ENCODE results near the gene ASTN2. TPM values are rescaled to one million over a fixed set of nuclear protein-coding genes. Genes with fewer than 3 reads are reported as not detected.

The ASTN2 gene
- total and polyA plus RNA-seq, 10 of the 15 experiments (the other 5 are each of a cell fraction or from before 2014, with no cell fraction given), result 1.4 to 15.7 (median 7.0) TPM

DNA sequence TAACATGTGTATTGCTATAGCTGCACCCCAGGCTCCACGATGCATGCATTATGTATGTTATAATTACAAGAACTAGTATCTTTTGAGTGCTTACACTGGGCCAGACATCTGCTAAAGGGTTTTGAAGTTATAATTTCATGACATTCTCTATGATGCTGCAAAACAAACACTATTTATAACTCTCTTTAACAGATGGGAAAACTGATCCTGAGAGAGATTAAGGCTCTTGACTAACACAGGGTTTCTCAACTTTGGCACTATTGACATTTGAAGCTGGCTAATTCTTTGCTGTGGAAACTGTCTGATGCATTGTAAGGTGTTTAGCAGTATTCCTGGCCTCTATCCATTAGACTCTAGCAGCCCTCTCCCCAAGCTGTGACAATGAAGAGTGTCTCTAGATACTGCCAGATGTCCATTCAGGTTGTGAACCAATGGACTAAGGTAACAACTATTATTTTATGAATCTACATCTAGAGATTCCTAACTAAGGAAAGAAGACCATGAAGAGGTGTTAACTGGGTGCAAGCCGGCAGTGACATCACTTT, 258.6 kb downstream of the ASTN2 start:
- in situ Hi-C loops (cut with MboI), result no loop called here
- CTCF ChIA-PET, result no interaction called here

DNA sequence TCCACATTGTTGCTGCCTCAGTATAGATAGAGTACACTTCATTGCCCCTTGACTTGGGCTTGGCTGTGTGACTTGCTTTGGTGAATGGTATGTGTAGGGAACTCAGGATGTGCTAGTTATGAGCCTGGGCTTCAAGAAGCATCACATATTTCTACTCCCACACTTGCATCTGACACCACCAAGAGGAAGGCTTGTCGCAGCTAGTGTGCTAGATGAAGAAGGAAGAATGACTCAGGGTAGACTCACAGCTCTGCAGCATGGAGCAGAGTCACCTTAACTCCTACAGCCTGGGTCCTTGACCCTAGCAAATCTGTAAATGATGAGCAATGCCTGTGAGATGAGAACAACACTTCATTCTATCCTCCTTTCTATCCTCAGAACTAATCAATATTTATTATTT, 261.8 kb downstream of the ASTN2 start:
- no TSS peak for BruUV-seq (replicated peaks)
- no peak overlapping the region for H2AFZ ChIP-seq (ENCODE audit: control insufficient read depth, low read depth, low read length)
- ChIA-PET SMC1A (ENCODE audit: uncharacterized antibody, unreplicated experiment) (no interaction called here), CTCF (no interaction called here), RAD21 (ENCODE audit: unreplicated experiment) (no interaction called here), POLR2A (no interaction called here)
- H3K4me1 ChIP-seq (ENCODE audit: control insufficient read depth, insufficient read depth, low read length), result no peaks in the 10 kb centered on the region
- no peak overlapping the region for H3K27ac ChIP-seq (ENCODE audit: control insufficient read depth, insufficient read depth)
- DNase-seq (ENCODE audit: low read depth, low spot score) (no peak), FAIRE-seq (no peak), ATAC-seq (no peak)
- H3K4me3 ChIP-seq, result no peak overlapping the region
- H3K79me2 ChIP-seq (ENCODE audit: control insufficient read depth, insufficient read depth, low read length), result no peaks in the 10 kb centered on the region
- no peak overlapping the region for H3K4me2 ChIP-seq (ENCODE audit: control insufficient read depth, insufficient read depth)
- in situ Hi-C loops (cut with MboI) (no loop called here), intact Hi-C loops (cut with micrococcal nuclease; ENCODE audit: unreplicated experiment) (no loop called here)
- H4K20me1 ChIP-seq (ENCODE audit: control insufficient read depth, insufficient read depth), result no peaks in the 10 kb centered on the region
- no peaks in the 10 kb centered on the region for H3K9me3 ChIP-seq (replicated peaks; ENCODE audit: control insufficient read depth, insufficient read depth, low read length)
- no peaks in the 10 kb centered on the region for H3K36me3 ChIP-seq (ENCODE audit: control insufficient read depth in 2 of 2, insufficient read depth in 2 of 2, low read length in 1 of 2)
- no peaks in the 10 kb centered on the region for H3K27me3 ChIP-seq (replicated peaks in 1 of 2; ENCODE audit: control insufficient read depth in 2 of 2, insufficient read depth in 2 of 2, low read length in 1 of 2)
- 0% methylated on average over 1 of the region's 1 CpG for WGBS (ENCODE audit: insufficient coverage, insufficient replicate concordance, low lambda C conversion rate, missing lambda C conversion rate)
- H3K9ac ChIP-seq (ENCODE audit: control insufficient read depth, insufficient read depth, low read length), result no peak overlapping the region
- no peak for TF ChIP-seq SIN3A (IDR thresholded peaks at IDR 0.05; ENCODE audit: low read depth, low read length)
- no peak for TF ChIP-seq SMAD5 (IDR thresholded peaks at IDR 0.05; ENCODE audit: low read depth)
- no peak for TF ChIP-seq CREM (IDR thresholded peaks at IDR 0.05; ENCODE audit: low read depth)
- no peak for TF ChIP-seq KDM1A (IDR thresholded peaks at IDR 0.05; ENCODE audit: borderline replicate concordance)
- no peak for TF ChIP-seq MXI1 (IDR thresholded peaks at IDR 0.05; ENCODE audit: low read depth, low read length)
- no peak for TF ChIP-seq NFIC (IDR thresholded peaks at IDR 0.05; ENCODE audit: low read depth, low read length)
- TF ChIP-seq CHD4 (IDR thresholded peaks at IDR 0.05), result no peak
- TF ChIP-seq, protein P1, sequence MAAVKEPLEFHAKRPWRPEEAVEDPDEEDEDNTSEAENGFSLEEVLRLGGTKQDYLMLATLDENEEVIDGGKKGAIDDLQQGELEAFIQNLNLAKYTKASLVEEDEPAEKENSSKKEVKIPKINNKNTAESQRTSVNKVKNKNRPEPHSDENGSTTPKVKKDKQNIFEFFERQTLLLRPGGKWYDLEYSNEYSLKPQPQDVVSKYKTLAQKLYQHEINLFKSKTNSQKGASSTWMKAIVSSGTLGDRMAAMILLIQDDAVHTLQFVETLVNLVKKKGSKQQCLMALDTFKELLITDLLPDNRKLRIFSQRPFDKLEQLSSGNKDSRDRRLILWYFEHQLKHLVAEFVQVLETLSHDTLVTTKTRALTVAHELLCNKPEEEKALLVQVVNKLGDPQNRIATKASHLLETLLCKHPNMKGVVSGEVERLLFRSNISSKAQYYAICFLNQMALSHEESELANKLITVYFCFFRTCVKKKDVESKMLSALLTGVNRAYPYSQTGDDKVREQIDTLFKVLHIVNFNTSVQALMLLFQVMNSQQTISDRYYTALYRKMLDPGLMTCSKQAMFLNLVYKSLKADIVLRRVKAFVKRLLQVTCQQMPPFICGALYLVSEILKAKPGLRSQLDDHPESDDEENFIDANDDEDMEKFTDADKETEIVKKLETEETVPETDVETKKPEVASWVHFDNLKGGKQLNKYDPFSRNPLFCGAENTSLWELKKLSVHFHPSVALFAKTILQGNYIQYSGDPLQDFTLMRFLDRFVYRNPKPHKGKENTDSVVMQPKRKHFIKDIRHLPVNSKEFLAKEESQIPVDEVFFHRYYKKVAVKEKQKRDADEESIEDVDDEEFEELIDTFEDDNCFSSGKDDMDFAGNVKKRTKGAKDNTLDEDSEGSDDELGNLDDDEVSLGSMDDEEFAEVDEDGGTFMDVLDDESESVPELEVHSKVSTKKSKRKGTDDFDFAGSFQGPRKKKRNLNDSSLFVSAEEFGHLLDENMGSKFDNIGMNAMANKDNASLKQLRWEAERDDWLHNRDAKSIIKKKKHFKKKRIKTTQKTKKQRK (IDR thresholded peaks at IDR 0.05; ENCODE audit: low read depth, low read length), result no peak
- TF ChIP-seq, protein P2, sequence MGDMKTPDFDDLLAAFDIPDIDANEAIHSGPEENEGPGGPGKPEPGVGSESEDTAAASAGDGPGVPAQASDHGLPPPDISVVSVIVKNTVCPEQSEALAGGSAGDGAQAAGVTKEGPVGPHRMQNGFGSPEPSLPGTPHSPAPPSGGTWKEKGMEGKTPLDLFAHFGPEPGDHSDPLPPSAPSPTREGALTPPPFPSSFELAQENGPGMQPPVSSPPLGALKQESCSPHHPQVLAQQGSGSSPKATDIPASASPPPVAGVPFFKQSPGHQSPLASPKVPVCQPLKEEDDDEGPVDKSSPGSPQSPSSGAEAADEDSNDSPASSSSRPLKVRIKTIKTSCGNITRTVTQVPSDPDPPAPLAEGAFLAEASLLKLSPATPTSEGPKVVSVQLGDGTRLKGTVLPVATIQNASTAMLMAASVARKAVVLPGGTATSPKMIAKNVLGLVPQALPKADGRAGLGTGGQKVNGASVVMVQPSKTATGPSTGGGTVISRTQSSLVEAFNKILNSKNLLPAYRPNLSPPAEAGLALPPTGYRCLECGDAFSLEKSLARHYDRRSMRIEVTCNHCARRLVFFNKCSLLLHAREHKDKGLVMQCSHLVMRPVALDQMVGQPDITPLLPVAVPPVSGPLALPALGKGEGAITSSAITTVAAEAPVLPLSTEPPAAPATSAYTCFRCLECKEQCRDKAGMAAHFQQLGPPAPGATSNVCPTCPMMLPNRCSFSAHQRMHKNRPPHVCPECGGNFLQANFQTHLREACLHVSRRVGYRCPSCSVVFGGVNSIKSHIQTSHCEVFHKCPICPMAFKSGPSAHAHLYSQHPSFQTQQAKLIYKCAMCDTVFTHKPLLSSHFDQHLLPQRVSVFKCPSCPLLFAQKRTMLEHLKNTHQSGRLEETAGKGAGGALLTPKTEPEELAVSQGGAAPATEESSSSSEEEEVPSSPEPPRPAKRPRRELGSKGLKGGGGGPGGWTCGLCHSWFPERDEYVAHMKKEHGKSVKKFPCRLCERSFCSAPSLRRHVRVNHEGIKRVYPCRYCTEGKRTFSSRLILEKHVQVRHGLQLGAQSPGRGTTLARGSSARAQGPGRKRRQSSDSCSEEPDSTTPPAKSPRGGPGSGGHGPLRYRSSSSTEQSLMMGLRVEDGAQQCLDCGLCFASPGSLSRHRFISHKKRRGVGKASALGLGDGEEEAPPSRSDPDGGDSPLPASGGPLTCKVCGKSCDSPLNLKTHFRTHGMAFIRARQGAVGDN (IDR thresholded peaks at IDR 0.05), result no peak

More for the DNA sequence above, 258.6 kb downstream of the ASTN2 start:
- WGBS (ENCODE audit: insufficient coverage, insufficient replicate concordance, low lambda C conversion rate, missing lambda C conversion rate), result 31% methylated on average over 2 of the region's 2 CpGs
- Histone ChIP-seq H3K36me3 (ENCODE audit: control insufficient read depth in 2 of 2, insufficient read depth in 2 of 2, low read length in 1 of 2) (no peaks in the 10 kb centered on the region), H3K4me3 (no peak overlapping the region), H2AFZ (ENCODE audit: control insufficient read depth, low read depth, low read length) (no peak overlapping the region), H3K9ac (ENCODE audit: control insufficient read depth, insufficient read depth, low read length) (no peak overlapping the region), H3K4me1 (ENCODE audit: control insufficient read depth, insufficient read depth, low read length) (no peaks in the 10 kb centered on the region), H3K27me3 (replicated peaks in 1 of 2; ENCODE audit: control insufficient read depth in 2 of 2, insufficient read depth in 2 of 2, low read length in 1 of 2) (no peaks in the 10 kb centered on the region), H4K20me1 (ENCODE audit: control insufficient read depth, insufficient read depth) (no peaks in the 10 kb centered on the region), H3K27ac (ENCODE audit: control insufficient read depth, insufficient read depth) (no peak overlapping the region), H3K4me2 (ENCODE audit: control insufficient read depth, insufficient read depth) (no peak overlapping the region), H3K9me3 (replicated peaks; ENCODE audit: control insufficient read depth, insufficient read depth, low read length) (no peaks in the 10 kb centered on the region), H3K79me2 (ENCODE audit: control insufficient read depth, insufficient read depth, low read length) (no peaks in the 10 kb centered on the region)
- ATAC-seq (no peak), DNase-seq (ENCODE audit: low read depth, low spot score) (no peak), FAIRE-seq (no peak)
- intact Hi-C loops (cut with micrococcal nuclease; ENCODE audit: unreplicated experiment), result no loop called here
- SMC1A ChIA-PET (ENCODE audit: uncharacterized antibody, unreplicated experiment), result no interaction called here
- TF ChIP-seq CHD1 (IDR thresholded peaks at IDR 0.05; ENCODE audit: low read depth, low read length), result no peak
- TF ChIP-seq PAX8 (IDR thresholded peaks at IDR 0.05), result no peak
- TF ChIP-seq SUZ12 (IDR thresholded peaks at IDR 0.05; ENCODE audit: unreplicated experiment), result no peak
- TF ChIP-seq KAT2A (conservative IDR thresholded peaks at IDR 0.05; ENCODE audit: control insufficient read depth, low read depth, low read length), result no peak
- TF ChIP-seq JUND (IDR thresholded peaks at IDR 0.05; ENCODE audit: low read depth, low read length), result no peak
- no peak for TF ChIP-seq SMAD1 (IDR thresholded peaks at IDR 0.05; ENCODE audit: low read depth, partially characterized antibody)
- TF ChIP-seq POLR2A (IDR thresholded peaks at IDR 0.05; ENCODE audit: low read depth, low read length), result no peak
- BruUV-seq (replicated peaks), result no TSS peak
- RAD21 ChIA-PET (ENCODE audit: unreplicated experiment), result no interaction called here
- POLR2A ChIA-PET, result no interaction called here
